Thoracic aorta (tissue), 2 donors: ENCODE data around the gene AKAP10. TPM values are rescaled to one million over a fixed set of nuclear protein-coding genes. Genes with fewer than 3 reads are reported as not detected.

Experiments
- ATAC-seq: fragments of 150-250 bp; one replicate; pipeline ENCODE4 v1.8.0; 2017; ENCODE audit warnings: low read depth; ENCODE audit not compliant: insufficient number of reproducible peaks, low FRiP score
- DNase-seq: peaks from one replicate; pipeline ENCODE4 v3.0.0-alpha.2; 2020; ENCODE audit warnings: low spot score
- H3K27ac ChIP-seq, 2 donors: fragments of 200-600 bp; sonication (generic); 1 replicate in 1 of 2; 2 replicates in 1 of 2; pipeline ENCODE4 v1.5.1; 2016; ENCODE audit warnings: mild to moderate bottlenecking in 2 of 2, moderate library complexity in 2 of 2
- H3K27me3 ChIP-seq: fragments of 200-600 bp; sonication (generic); replicated peaks from 2 replicates; pipeline ENCODE4 v1.6.0; 2016; ENCODE audit warnings: mild to moderate bottlenecking; ENCODE audit not compliant: insufficient read depth
- H3K36me3 ChIP-seq: fragments of 200-600 bp; sonication (generic); one replicate; pipeline ENCODE4 v1.5.1; 2016
- H3K4me1 ChIP-seq, 2 donors: fragments of 200-600 bp; sonication (generic); 1 replicate in 1 of 2; 2 replicates in 1 of 2; pipeline versions ENCODE4 v1.5.1 to v1.6.0; 2016; ENCODE audit warnings: low read depth in 2 of 2, mild to moderate bottlenecking in 1 of 2; ENCODE audit not compliant: control insufficient read depth in 1 of 2
- H3K4me3 ChIP-seq: fragments of 200-600 bp; sonication (generic); 2 replicates; pipeline ENCODE4 v1.5.1; 2016; ENCODE audit warnings: mild to moderate bottlenecking
- H3K9me3 ChIP-seq: fragments of 200-600 bp; sonication (generic); 2 replicates; pipeline ENCODE4 v1.5.1; 2016
- total RNA-seq, 2 donors: library from RNA; depleted of rRNA; stranded (reverse); fragments of >200 nt; gene quantifications; one replicate each; pipeline versions ENCODE4 v1.1.0 to v1.2.3, GENCODE V29; 2016
- TF ChIP-seq, protein P1 (sequence below): fragments of 200-600 bp; sonication (generic); IDR thresholded peaks from one replicate; pipeline ENCODE4 v1.5.1; 2019; ENCODE audit warnings: antibody characterized with exemption

The AKAP10 gene
- total RNA-seq, 2 donors from 2014 or later, result 29.6 to 48.5 TPM

DNA sequence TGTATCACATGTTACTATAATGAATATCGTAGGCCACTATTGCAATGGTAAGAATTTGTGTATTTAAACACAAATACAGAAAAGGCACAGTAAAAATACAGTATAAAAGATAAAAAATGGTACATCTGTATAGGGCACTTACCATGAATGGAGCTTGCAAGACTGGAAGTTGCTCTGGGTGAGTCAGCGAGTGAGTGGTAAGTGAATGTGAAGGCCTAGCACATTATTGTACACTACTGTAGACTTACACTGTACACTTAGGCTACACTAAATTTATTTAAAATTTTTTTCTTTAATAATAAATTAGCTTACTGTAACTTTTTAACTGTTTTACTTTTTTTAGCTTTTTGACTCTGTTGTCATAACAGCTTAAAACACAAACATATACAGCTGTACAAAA, 42.5 kb downstream of the AKAP10 start:
- Histone ChIP-seq H3K4me3 (no peak overlapping the region), H3K9me3 (no peaks in the 10 kb centered on the region), H3K27ac (no peak overlapping the region), H3K36me3 (peaks cover 35% of the 10 kb centered on the region), H3K4me1 (peaks cover 0 to 9% of the 10 kb centered on the region in 2 donors), H3K27me3 (no peaks in the 10 kb centered on the region)
- ATAC-seq, result no peak
- no peak for DNase-seq
- TF ChIP-seq, protein P1, sequence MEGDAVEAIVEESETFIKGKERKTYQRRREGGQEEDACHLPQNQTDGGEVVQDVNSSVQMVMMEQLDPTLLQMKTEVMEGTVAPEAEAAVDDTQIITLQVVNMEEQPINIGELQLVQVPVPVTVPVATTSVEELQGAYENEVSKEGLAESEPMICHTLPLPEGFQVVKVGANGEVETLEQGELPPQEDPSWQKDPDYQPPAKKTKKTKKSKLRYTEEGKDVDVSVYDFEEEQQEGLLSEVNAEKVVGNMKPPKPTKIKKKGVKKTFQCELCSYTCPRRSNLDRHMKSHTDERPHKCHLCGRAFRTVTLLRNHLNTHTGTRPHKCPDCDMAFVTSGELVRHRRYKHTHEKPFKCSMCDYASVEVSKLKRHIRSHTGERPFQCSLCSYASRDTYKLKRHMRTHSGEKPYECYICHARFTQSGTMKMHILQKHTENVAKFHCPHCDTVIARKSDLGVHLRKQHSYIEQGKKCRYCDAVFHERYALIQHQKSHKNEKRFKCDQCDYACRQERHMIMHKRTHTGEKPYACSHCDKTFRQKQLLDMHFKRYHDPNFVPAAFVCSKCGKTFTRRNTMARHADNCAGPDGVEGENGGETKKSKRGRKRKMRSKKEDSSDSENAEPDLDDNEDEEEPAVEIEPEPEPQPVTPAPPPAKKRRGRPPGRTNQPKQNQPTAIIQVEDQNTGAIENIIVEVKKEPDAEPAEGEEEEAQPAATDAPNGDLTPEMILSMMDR, result no peak

DNA sequence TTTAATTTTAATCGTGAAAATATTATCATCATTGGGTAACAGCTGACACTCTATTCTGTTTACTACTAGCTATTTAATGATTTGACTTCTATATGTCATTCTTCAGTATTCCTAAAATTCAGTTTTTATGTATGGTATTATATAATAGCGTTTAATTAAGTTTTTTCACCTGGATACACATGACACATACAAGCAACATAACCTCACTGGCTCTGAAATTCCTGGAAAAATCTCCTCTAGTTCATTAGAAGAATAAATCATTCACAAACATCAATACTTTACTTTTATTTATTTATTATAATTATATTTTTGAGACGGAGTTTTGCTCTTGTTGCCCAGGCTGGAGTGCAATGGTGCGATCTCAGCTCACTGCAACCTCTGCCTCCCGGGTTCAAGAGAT, 44.0 kb downstream of the AKAP10 start:
- H3K9me3 ChIP-seq, result no peaks in the 10 kb centered on the region
- H3K27ac ChIP-seq, result no peak overlapping the region
- TF ChIP-seq, protein P1, result no peak
- ATAC-seq (no peak), DNase-seq (no peak)
- peaks cover 35% of the 10 kb centered on the region for H3K36me3 ChIP-seq
- H3K4me1 ChIP-seq, result peaks cover 0 to 9% of the 10 kb centered on the region in 2 donors
- H3K4me3 ChIP-seq, result no peak overlapping the region
- H3K27me3 ChIP-seq, result no peaks in the 10 kb centered on the region

DNA sequence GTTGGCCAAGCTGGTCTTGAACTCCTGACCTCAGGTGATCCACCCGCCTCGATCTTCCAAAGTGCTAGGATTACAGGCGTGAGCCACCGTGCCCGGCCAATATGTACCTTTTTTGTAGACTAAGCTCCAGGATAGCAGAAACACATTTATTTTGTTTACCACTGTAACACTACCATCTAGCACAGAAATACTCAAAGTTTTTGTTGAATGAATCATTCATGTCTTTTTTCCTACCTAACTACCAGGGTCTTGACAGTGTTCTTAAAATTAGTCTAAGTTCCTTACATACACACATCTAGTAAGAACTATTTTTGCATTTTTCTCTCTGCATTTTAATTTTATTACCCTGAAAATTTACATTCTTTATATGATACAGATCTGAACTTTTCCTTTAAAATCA, 44.4 kb downstream of the AKAP10 start:
- TF ChIP-seq, protein P1, result no peak
- Histone ChIP-seq H3K4me3 (no peak overlapping the region), H3K36me3 (peaks cover 34% of the 10 kb centered on the region), H3K27me3 (no peaks in the 10 kb centered on the region), H3K27ac (no peak overlapping the region), H3K4me1 (peaks cover 0 to 7% of the 10 kb centered on the region in 2 donors), H3K9me3 (no peaks in the 10 kb centered on the region)
- ATAC-seq (no peak), DNase-seq (no peak)

DNA sequence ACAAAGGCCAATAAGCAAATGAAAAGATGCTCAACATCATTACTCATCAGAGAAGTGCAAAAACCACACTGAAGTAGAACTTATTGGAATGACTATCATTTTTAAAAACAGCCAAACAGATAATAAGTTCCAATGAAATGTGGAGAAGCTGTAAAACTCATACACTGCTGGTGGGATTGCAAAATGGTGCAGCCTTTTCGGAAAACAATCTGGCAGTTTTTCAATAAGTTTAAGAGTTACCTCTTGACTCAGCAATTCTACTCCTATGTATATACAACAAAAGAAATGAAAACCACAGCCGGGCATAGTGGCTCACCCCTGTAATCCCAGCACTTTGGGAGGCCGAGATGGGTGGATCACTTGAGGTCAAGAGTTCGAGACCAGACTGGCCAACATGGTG, 49.3 kb downstream of the AKAP10 start:
- peaks cover 30% of the 10 kb centered on the region for H3K36me3 ChIP-seq
- no peak overlapping the region for H3K27ac ChIP-seq
- no peak overlapping the region for H3K4me3 ChIP-seq
- H3K27me3 ChIP-seq, result no peaks in the 10 kb centered on the region
- TF ChIP-seq, protein P1, result no peak
- DNase-seq (no peak), ATAC-seq (no peak)
- H3K9me3 ChIP-seq, result no peaks in the 10 kb centered on the region
- no peaks in the 10 kb centered on the region for H3K4me1 ChIP-seq

DNA sequence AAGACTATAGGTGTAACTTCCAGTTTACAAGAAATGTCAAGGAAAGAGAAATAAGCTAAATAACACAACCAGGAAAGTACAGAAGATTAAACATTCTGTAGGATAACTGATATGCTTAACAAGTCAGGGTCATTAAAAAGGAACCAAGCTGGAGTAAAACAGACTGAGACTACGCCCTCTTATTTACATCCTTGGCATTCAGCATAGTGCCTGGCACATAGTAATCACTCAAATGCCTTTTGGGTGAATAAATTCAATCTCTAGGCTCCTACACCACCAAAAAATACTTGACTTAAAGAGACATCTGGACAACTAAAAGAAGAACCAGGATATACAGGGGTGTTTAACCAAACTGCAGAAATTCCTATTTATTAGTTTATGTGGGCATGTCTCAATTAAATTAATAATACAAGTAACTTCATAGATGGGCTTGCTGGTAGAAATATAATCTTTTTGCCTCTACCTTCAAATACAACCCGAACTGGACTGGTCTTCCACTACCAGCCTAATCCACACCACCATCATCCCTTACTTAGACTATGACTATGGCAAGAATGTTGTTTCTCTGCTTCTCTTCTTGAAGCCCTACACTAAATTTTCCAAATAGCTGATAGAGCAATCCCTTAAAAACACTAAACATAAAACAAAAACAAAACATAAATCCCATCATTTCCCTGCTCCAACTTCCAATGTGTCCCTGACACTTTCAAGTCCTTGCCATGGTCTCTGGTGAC, 62.2 kb downstream of the AKAP10 start:
- H3K36me3 ChIP-seq, result peaks cover 37% of the 10 kb centered on the region
- ATAC-seq, result no peak
- no peaks in the 10 kb centered on the region for H3K4me1 ChIP-seq
- H3K27ac ChIP-seq, result no peak overlapping the region
- DNase-seq, result no peak
- H3K4me3 ChIP-seq, result no peak overlapping the region
- H3K9me3 ChIP-seq, result no peaks in the 10 kb centered on the region
- TF ChIP-seq, protein P1, result no peak
- no peaks in the 10 kb centered on the region for H3K27me3 ChIP-seq
